Thyroid gland (tissue), 4 donors: Measurements from ENCODE around the gene LDLRAD4.

ENCODE experiments used
- POLR2A ChIP-seq, 2 donors: fragments of 450-650 bp; IDR thresholded peaks; one replicate each; pipeline ENCODE4 v1.6.1; 2017; ENCODE audit warnings: antibody characterized with exemption in 2 of 2, mild to moderate bottlenecking in 2 of 2, moderate library complexity in 1 of 2
- TF ChIP-seq, protein P1 (sequence below), 6 experiments: fragments of 200-600 bp in 3 of 6; fragments of 450-650 bp in 3 of 6; sonication (generic) in 3 of 6; IDR thresholded peaks; one replicate each; pipeline ENCODE4 v1.5.1; 2016 to 2019; ENCODE audit warnings: antibody characterized with exemption in 6 of 6, mild to moderate bottlenecking in 2 of 6, inconsistent platforms in 1 of 6, moderate library complexity in 1 of 6

DNA sequence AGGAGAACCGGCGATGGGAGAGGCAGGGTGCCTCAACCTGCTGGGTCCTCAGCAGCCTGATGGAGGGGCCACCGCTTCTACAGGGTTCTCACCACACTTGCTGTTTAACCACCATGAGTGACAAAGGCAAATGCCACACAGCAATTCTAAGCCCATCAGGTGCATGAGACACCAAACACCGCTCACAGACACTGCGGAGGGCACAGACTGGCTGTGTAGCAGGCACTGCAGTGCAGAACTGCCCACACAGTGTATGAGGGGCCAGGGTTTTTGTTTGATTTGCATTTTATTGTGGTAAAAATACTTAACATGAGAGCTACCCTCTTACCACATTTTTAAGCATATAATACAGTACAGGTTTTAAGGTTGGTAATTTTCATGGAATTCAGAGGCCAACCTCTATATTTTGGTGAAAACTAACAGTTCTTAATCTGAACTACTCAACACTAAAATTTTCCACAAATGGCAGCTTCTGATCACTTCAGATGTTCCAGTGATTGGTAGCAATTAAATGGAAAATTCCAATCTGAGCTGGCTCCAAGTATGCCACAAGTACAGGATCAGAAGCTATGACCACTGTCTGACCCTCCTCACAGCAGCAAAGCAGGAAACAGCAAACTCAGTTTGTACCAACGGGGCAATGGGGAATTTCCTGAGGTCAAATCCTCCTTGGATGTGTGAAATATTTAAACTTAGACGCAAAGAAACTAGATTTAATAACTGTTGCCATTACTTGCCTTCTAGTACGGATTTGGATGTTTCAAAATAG lies 440.1 kb downstream of the LDLRAD4 start:
- TF ChIP-seq, protein P1, sequence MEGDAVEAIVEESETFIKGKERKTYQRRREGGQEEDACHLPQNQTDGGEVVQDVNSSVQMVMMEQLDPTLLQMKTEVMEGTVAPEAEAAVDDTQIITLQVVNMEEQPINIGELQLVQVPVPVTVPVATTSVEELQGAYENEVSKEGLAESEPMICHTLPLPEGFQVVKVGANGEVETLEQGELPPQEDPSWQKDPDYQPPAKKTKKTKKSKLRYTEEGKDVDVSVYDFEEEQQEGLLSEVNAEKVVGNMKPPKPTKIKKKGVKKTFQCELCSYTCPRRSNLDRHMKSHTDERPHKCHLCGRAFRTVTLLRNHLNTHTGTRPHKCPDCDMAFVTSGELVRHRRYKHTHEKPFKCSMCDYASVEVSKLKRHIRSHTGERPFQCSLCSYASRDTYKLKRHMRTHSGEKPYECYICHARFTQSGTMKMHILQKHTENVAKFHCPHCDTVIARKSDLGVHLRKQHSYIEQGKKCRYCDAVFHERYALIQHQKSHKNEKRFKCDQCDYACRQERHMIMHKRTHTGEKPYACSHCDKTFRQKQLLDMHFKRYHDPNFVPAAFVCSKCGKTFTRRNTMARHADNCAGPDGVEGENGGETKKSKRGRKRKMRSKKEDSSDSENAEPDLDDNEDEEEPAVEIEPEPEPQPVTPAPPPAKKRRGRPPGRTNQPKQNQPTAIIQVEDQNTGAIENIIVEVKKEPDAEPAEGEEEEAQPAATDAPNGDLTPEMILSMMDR (IDR thresholded peaks at IDR 0.05): no peak
- TF ChIP-seq POLR2A (IDR thresholded peaks at IDR 0.05): no peak
